ENCODE results near the gene CARNS1.
A peak's percentile ranks its signal among the peaks of the same experiment; 100 is the strongest.

The CARNS1 gene

GRCh38 chr11:67421430-67422031, 6.1 kb downstream of the CARNS1 start:
- TF ChIP-seq CTCF (conservative IDR thresholded peaks at IDR 0.05): peak; percentile 22; the same call in 1 of the 2 replicates
- H3K27ac ChIP-seq: peak overlapping the region; percentile 97

- H3K27ac ChIP-seq: no peak overlapping the region
- no peak for TF ChIP-seq CTCF (conservative IDR thresholded peaks at IDR 0.05)
Measured at GRCh38 chr11:67422891-67423290, 7.4 kb downstream of the CARNS1 start.

- no peak for TF ChIP-seq CTCF (conservative IDR thresholded peaks at IDR 0.05)
- no peak overlapping the region for H3K27ac ChIP-seq
Measured at GRCh38 chr11:67423466-67423865, 8.0 kb downstream of the CARNS1 start.

- TF ChIP-seq CTCF (conservative IDR thresholded peaks at IDR 0.05): no peak
- no peak overlapping the region for H3K27ac ChIP-seq
Measured at GRCh38 chr11:67423891-67424613, 8.6 kb downstream of the CARNS1 start.

- peak overlapping the region; percentile 95 for H3K27ac ChIP-seq
Measured at GRCh38 chr11:67427364-67427859, 11.9 kb downstream of the CARNS1 start.

GRCh38 chr11:67428052-67429001, 12.8 kb downstream of the CARNS1 start, which contains the start of gene RPS6KB2:
Gene RPS6KB2, plus strand, starts transcription at chr11:67428494. Its CDS starts 52 bp downstream, at chr11:67428546.
- TF ChIP-seq CTCF (conservative IDR thresholded peaks at IDR 0.05): no peak
- peak within 1 kb of the TSS; percentile 95 for H3K27ac ChIP-seq

- H3K27ac ChIP-seq: peak overlapping the region; percentile 95
- no peak for TF ChIP-seq CTCF (conservative IDR thresholded peaks at IDR 0.05)
Measured at GRCh38 chr11:67429038-67429668, 13.7 kb downstream of the CARNS1 start.
